Measurements from ENCODE around the gene BRD9. TPM values are rescaled to one million over a fixed set of nuclear protein-coding genes. Genes with fewer than 3 reads are reported as not detected.
"Not testable (repeated sequence)": the region's sequence is repeated elsewhere in the genome, so short reads cannot be mapped to it uniquely, and the experiment has no call there.

BRD9 gene
- total RNA-seq, 2 donors from 2014 or later, result 15.0 to 16.1 TPM

GRCh38 chr5:916441-917293, 24.1 kb upstream of the BRD9 start:
- Histone ChIP-seq H3K9me3 (no peaks in the 10 kb centered on the region), H3K27me3 (no peaks in the 10 kb centered on the region), H3K27ac (no peak overlapping the region), H3K36me3 (no peaks in the 10 kb centered on the region), H3K4me3 (no peak overlapping the region), H3K4me1 (peaks cover 0 to 7% of the 10 kb centered on the region in 2 donors)
- DNase-seq (ENCODE audit: low spot score), result no peak
- no peak for TF ChIP-seq CTCF (IDR thresholded peaks at IDR 0.05)

- Histone ChIP-seq H3K4me1 (peaks cover 0 to 7% of the 10 kb centered on the region in 2 donors), H3K4me3 (no peak overlapping the region), H3K27ac (no peak overlapping the region), H3K36me3 (no peaks in the 10 kb centered on the region), H3K27me3 (no peaks in the 10 kb centered on the region), H3K9me3 (no peaks in the 10 kb centered on the region)
- no peak for TF ChIP-seq CTCF (IDR thresholded peaks at IDR 0.05)
- DNase-seq (ENCODE audit: low spot score), result no peak
Observed at GRCh38 chr5:915946-916345, 23.3 kb upstream of the BRD9 start.

GRCh38 chr5:915346-915745, 22.7 kb upstream of the BRD9 start:
- not testable (repeated sequence) for DNase-seq (ENCODE audit: low spot score); H3K4me3 ChIP-seq; H3K4me1 ChIP-seq; H3K9me3 ChIP-seq; H3K36me3 ChIP-seq; H3K27me3 ChIP-seq; H3K27ac ChIP-seq

- Histone ChIP-seq H3K27me3 (no peaks in the 10 kb centered on the region), H3K36me3 (no peaks in the 10 kb centered on the region), H3K4me1 (peaks cover 0 to 7% of the 10 kb centered on the region in 2 donors), H3K27ac (no peak overlapping the region), H3K4me3 (no peak overlapping the region), H3K9me3 (no peaks in the 10 kb centered on the region)
- DNase-seq (ENCODE audit: low spot score), result no peak
- TF ChIP-seq CTCF (IDR thresholded peaks at IDR 0.05), result no peak
Observed at GRCh38 chr5:914612-915011, 22.0 kb upstream of the BRD9 start.

- TF ChIP-seq CTCF (IDR thresholded peaks at IDR 0.05), result no peak
- no peaks in the 10 kb centered on the region for H3K9me3 ChIP-seq
- H3K4me3 ChIP-seq, result no peak overlapping the region
- no peaks in the 10 kb centered on the region for H3K36me3 ChIP-seq
- H3K27me3 ChIP-seq, result no peaks in the 10 kb centered on the region
- H3K27ac ChIP-seq, result no peak overlapping the region
- DNase-seq (ENCODE audit: low spot score), result no peak
- peaks cover 0 to 7% of the 10 kb centered on the region in 2 donors for H3K4me1 ChIP-seq
Observed at GRCh38 chr5:914174-914573, 21.6 kb upstream of the BRD9 start.

- no peak for TF ChIP-seq CTCF (IDR thresholded peaks at IDR 0.05)
- Histone ChIP-seq H3K27me3 (no peaks in the 10 kb centered on the region), H3K4me1 (peaks cover 0 to 7% of the 10 kb centered on the region in 2 donors), H3K36me3 (no peaks in the 10 kb centered on the region), H3K9me3 (no peaks in the 10 kb centered on the region), H3K4me3 (no peak overlapping the region), H3K27ac (no peak overlapping the region)
- DNase-seq (ENCODE audit: low spot score), result no peak
Observed at GRCh38 chr5:912280-913091, 19.9 kb upstream of the BRD9 start.

Measured in right atrium auricular region (tissue), 2 donors.